Dedifferentiated amniotic fluid mesenchymal stem cell (primary cell): ENCODE results near the gene ARHGAP25.
A peak's percentile ranks its signal among the peaks of the same experiment; 100 is the strongest.
"Not testable (repeated sequence)": the region's sequence is repeated elsewhere in the genome, so short reads cannot be mapped to it uniquely, and the experiment has no call there.

Experiments used
- DNase-seq: peaks from one replicate; pipeline ENCODE4 v3.0.0-alpha.2; 2016; ENCODE audit errors: extremely low spot score

ARHGAP25 gene

GRCh38 chr2:68796295-68796905 is 61.8 kb downstream of the ARHGAP25 start:
- DNase-seq = no peak

GRCh38 chr2:68798569-68798968 is 64.0 kb downstream of the ARHGAP25 start:
- DNase-seq = no peak

- no peak for DNase-seq
Observed at GRCh38 chr2:68799140-68800026, 64.8 kb downstream of the ARHGAP25 start.

GRCh38 chr2:68800027-68800401 is 65.4 kb downstream of the ARHGAP25 start:
- no peak for DNase-seq

GRCh38 chr2:68800517-68800916 is 65.9 kb downstream of the ARHGAP25 start:
- DNase-seq = no peak

- DNase-seq = not testable (repeated sequence)
Observed at GRCh38 chr2:68802161-68802560, 67.5 kb downstream of the ARHGAP25 start.

GRCh38 chr2:68805025-68805424 is 70.4 kb downstream of the ARHGAP25 start:
- no peak for DNase-seq

- no peak for DNase-seq
Observed at GRCh38 chr2:68806511-68807109, 72.0 kb downstream of the ARHGAP25 start.

- no peak for DNase-seq
Observed at GRCh38 chr2:68807821-68808266, 73.2 kb downstream of the ARHGAP25 start.

GRCh38 chr2:68809324-68810240 is 75.0 kb downstream of the ARHGAP25 start:
- no peak for DNase-seq

- DNase-seq = peak; percentile 34
Observed at GRCh38 chr2:68811364-68811763, 76.8 kb downstream of the ARHGAP25 start.

GRCh38 chr2:68812251-68812650 is 77.6 kb downstream of the ARHGAP25 start:
- no peak for DNase-seq

- no peak for DNase-seq
Observed at GRCh38 chr2:68813596-68813995, 79.0 kb downstream of the ARHGAP25 start.

- no peak for DNase-seq
Observed at GRCh38 chr2:68817306-68817705, 82.7 kb downstream of the ARHGAP25 start.

GRCh38 chr2:68819556-68819955 is 84.9 kb downstream of the ARHGAP25 start:
- no peak for DNase-seq

- DNase-seq = no peak
Observed at GRCh38 chr2:68822207-68822872, 87.7 kb downstream of the ARHGAP25 start.

GRCh38 chr2:68824831-68825230 is 90.2 kb downstream of the ARHGAP25 start:
- no peak for DNase-seq

GRCh38 chr2:68825866-68826265 is 91.3 kb downstream of the ARHGAP25 start:
- DNase-seq = no peak

GRCh38 chr2:68827666-68828065 is 93.1 kb downstream of the ARHGAP25 start:
- DNase-seq = no peak

- peak; percentile 87 for DNase-seq
Observed at GRCh38 chr2:68828887-68829708, 94.5 kb downstream of the ARHGAP25 start.
